HepG2 (cell line): Measurements from ENCODE around the gene DCDC2C. TPM values are rescaled to one million over a fixed set of nuclear protein-coding genes. Genes with fewer than 3 reads are reported as not detected.

ENCODE experiments used
- ATAC-seq: fragments of 200-7000 bp; cut with Tn5 transposase; 3 replicates; pipeline ENCODE4 v1.9.1; 2020; ENCODE audit warnings: mild to moderate bottlenecking, moderate library complexity
- BruUV-seq: library from RNA; stranded (reverse); fragments of 400-500 nt; replicated peaks from 2 replicates; lab custom pipeline; 2021; lab: Mats Ljungman, UMichigan
- CTCF ChIA-PET: fragments of 300-600 bp; formaldehyde crosslinking; extraction: SDS; loops from one replicate; lab custom pipeline; 2021; ENCODE audit warnings: low total read pairs, inconsistent platforms, low intra/inter-chr PET ratio; lab: Yijun Ruan, JAX
- POLR2A ChIA-PET: fragments of 350-600 bp; sonication (Branson Sonifier 250); formaldehyde crosslinking; loops from one replicate; lab custom pipeline; 2020; ENCODE audit warnings: antibody characterized with exemption, inconsistent platforms; lab: Yijun Ruan, JAX
- DNase-seq: peaks from one replicate; pipeline ENCODE4 v3.0.0-alpha.2; 2015; ENCODE audit warnings: low spot score
- FAIRE-seq: peaks from 3 replicates; lab custom pipeline; 2011; peaks lifted over from hg19 to GRCh38; lab: Jason Lieb, UNC
- H2AFZ ChIP-seq: one replicate; pipeline ENCODE4 v1.6.1; 2011; ENCODE audit warnings: low read length, inconsistent platforms
- H3K27ac ChIP-seq: fragments of 300-600 bp; 3 replicates; pipeline ENCODE4 v1.8.0; 2011; ENCODE audit warnings: mixed run types, mild to moderate bottlenecking, mixed read lengths, low read length, inconsistent platforms; ENCODE audit not compliant: insufficient read depth; ENCODE audit errors: extremely low read length
- H3K27me3 ChIP-seq, 2 experiments: fragments of 200-600 bp in 1 of 2; 2 replicates in 1 of 2; 3 replicates in 1 of 2; pipeline versions ENCODE4 v1.6.0 to v1.8.0; 2011; ENCODE audit warnings: low read length in 2 of 2, mild to moderate bottlenecking in 2 of 2, moderate library complexity in 2 of 2, inconsistent platforms in 1 of 2; ENCODE audit not compliant: insufficient read depth in 2 of 2, control insufficient read depth in 1 of 2
- H3K36me3 ChIP-seq, 2 experiments: fragments of 200-600 bp in 1 of 2; replicated peaks in 1 of 2; 2 replicates in 1 of 2; 3 replicates in 1 of 2; pipeline versions ENCODE4 v1.5.1 to v1.8.0; 2011; ENCODE audit warnings: low read length in 2 of 2, inconsistent platforms in 1 of 2; ENCODE audit not compliant: insufficient read depth in 2 of 2, control insufficient read depth in 1 of 2
- H3K4me1 ChIP-seq: 2 replicates; pipeline ENCODE4 v1.5.1; 2012; ENCODE audit warnings: low read length, inconsistent platforms; ENCODE audit not compliant: insufficient read depth
- H3K4me2 ChIP-seq: 2 replicates; pipeline ENCODE4 v1.6.0; 2011; ENCODE audit warnings: low read depth, low read length, inconsistent platforms
- H3K4me3 ChIP-seq, 3 experiments: fragments of 200-600 bp in 1 of 3; sonication (generic), shearing (Covaris generic) in 1 of 3; replicated peaks in 1 of 3; 2 replicates each; pipeline ENCODE4 v1.5.1; 2011 to 2016; ENCODE audit warnings: low read length in 3 of 3, inconsistent platforms in 2 of 3, low read depth in 2 of 3, mild to moderate bottlenecking in 2 of 3, control low read depth in 1 of 3, mixed read lengths in 1 of 3; ENCODE audit not compliant: insufficient read depth in 1 of 3
- H3K79me2 ChIP-seq: one replicate; pipeline ENCODE4 v1.6.1; 2011; ENCODE audit warnings: low read length, inconsistent platforms; ENCODE audit not compliant: insufficient read depth
- H3K9ac ChIP-seq: 2 replicates; pipeline ENCODE4 v1.6.0; 2011; ENCODE audit warnings: mild to moderate bottlenecking, low read depth, low read length, inconsistent platforms; ENCODE audit not compliant: insufficient read depth
- H3K9me3 ChIP-seq: 2 replicates; pipeline ENCODE4 v1.5.1; 2012; ENCODE audit warnings: mild to moderate bottlenecking, low read length
- H4K20me1 ChIP-seq: 2 replicates; pipeline ENCODE4 v1.6.0; 2011; ENCODE audit warnings: inconsistent platforms, mild to moderate bottlenecking, low read length, moderate library complexity; ENCODE audit not compliant: insufficient read depth
- DPF2 ChIP-seq: sonication (generic); formaldehyde crosslinking; IDR thresholded peaks from 2 replicates; pipeline ENCODE4 v1.4.0; 2020; ENCODE audit warnings: mild to moderate bottlenecking, low read depth, missing genetic modification reagents, borderline replicate concordance
- FOSL1 ChIP-seq: sonication (generic); formaldehyde crosslinking; IDR thresholded peaks from 2 replicates; pipeline ENCODE4 v1.9.0; 2021; ENCODE audit warnings: missing genetic modification reagents, borderline replicate concordance
- GABPB1 ChIP-seq: IDR thresholded peaks from 2 replicates; pipeline ENCODE4 v1.6.1; 2016; ENCODE audit warnings: mild to moderate bottlenecking, missing genetic modification reagents, moderate library complexity, missing compliant biosample characterization
- ZNF205 ChIP-seq: IDR thresholded peaks from 2 replicates; pipeline ENCODE4 v1.6.1; 2018; ENCODE audit warnings: missing biosample characterization, missing genetic modification reagents
- ZNF724P ChIP-seq: sonication (generic); formaldehyde crosslinking; IDR thresholded peaks from 2 replicates; pipeline ENCODE4 v1.8.0; 2022; ENCODE audit warnings: missing genetic modification reagents, borderline replicate concordance
- ZZZ3 ChIP-seq: sonication (generic); formaldehyde crosslinking; IDR thresholded peaks from 2 replicates; pipeline ENCODE4 v1.4.0; 2020; ENCODE audit warnings: missing genetic modification reagents, mild to moderate bottlenecking, borderline replicate concordance
- WGBS: methylation state at CpG from one replicate; pipeline ENCODE4 v1.1.6; 2017; ENCODE audit warnings: low lambda C conversion rate; 5-methylcytosine and 5-hydroxymethylcytosine counted together
- in situ Hi-C: cut with HindIII; loops from 2 replicates; pipeline ENCODE4 v1.10.0; 2017; ENCODE audit warnings: low pct_unique_long_range_greater_than_20kb; ENCODE audit not compliant: extremely low pct_ligation_motif_present
- intact Hi-C: fragments of 100-400 bp; cut with micrococcal nuclease; formaldehyde crosslinking; loops from one replicate; pipeline ENCODE4 v1.10.0; 2022; ENCODE audit not compliant: unreplicated experiment
- polyA plus RNA-seq, 8 experiments: library from polyadenylated mRNA; depleted of rRNA in 3 of 8; stranded (reverse) in 7 of 8; unstranded in 1 of 8; fragments of >200 nt; fragmentation: Illumina TruSeq in 4 of 8; extraction: Trizol in 4 of 8; gene quantifications; 2 replicates each; pipeline versions ENCODE4 v1.2.1 to v1.2.3, GENCODE V29; 2011 to 2016; ENCODE audit warnings: low read depth in 4 of 8, missing spikeins in 1 of 8, mixed read lengths in 1 of 8; ENCODE audit not compliant: insufficient read depth in 1 of 8
- total RNA-seq, 5 experiments: library from RNA; depleted of rRNA; stranded (reverse); fragments of >200 nt; fragmentation: Illumina TruSeq; extraction: Trizol; gene quantifications; 2 replicates each; pipeline ENCODE4 v1.2.3, GENCODE V29; 2016; ENCODE audit warnings: low read depth in 1 of 5
- TF ChIP-seq, protein P1 (sequence below): sonication (generic); formaldehyde crosslinking; IDR thresholded peaks from 2 replicates; pipeline ENCODE4 v1.5.0; 2020; ENCODE audit warnings: missing genetic modification reagents
- TF ChIP-seq, protein P2 (sequence below): sonication (generic); formaldehyde crosslinking; conservative IDR thresholded peaks from 2 replicates; pipeline ENCODE4 v1.4.0; 2020; ENCODE audit warnings: missing genetic modification reagents
- TF ChIP-seq, protein P3 (sequence below): sonication (generic); formaldehyde crosslinking; IDR thresholded peaks from 2 replicates; pipeline ENCODE4 v1.5.0; 2020; ENCODE audit warnings: missing genetic modification reagents
- TF ChIP-seq, protein P4 (sequence below): sonication (generic); formaldehyde crosslinking; IDR thresholded peaks from 2 replicates; pipeline ENCODE4 v1.4.0; 2020; ENCODE audit warnings: missing genetic modification reagents
- TF ChIP-seq, protein P5 (sequence below): sonication (generic); formaldehyde crosslinking; IDR thresholded peaks from 2 replicates; pipeline ENCODE4 v1.9.0; 2021; ENCODE audit warnings: missing genetic modification reagents, borderline replicate concordance

Gene DCDC2C
- total and polyA plus RNA-seq, 2 of the 13 experiments (the other 11 are each of a cell fraction or from before 2014, with no cell fraction given): not detected

DNA sequence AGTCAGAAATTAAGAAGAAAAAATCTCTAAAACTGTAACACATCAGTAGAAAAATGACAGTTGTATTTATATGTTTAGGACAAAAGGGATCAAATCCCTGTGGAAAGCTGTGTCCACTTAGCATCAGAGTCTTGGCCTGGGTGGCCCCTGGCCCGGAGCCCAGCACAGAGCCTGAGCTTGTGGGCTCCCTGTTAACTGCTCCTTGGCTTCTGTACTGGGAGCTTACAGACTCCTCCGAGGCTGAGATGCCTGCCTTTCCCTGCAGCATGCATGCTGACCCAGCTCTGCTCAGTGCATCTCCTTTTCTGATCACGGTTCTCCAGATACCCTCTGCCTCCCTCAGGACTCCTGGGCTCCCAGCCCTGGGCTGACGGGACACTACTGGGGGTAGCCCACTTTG, 98.1 kb downstream of the DCDC2C start:
- Histone ChIP-seq H3K79me2 (no peaks in the 10 kb centered on the region), H4K20me1 (no peaks in the 10 kb centered on the region), H3K4me3 (no peak overlapping the region), H3K27me3 (peaks cover 2 to 7% of the 10 kb centered on the region in 2 experiments; a peak in 1 of 5 replicates), H3K9ac (no peak overlapping the region), H3K27ac (no peak overlapping the region), H3K4me1 (no peaks in the 10 kb centered on the region), H3K4me2 (no peak overlapping the region), H3K9me3 (no peaks in the 10 kb centered on the region), H3K36me3 (no peaks in the 10 kb centered on the region), H2AFZ (no peak overlapping the region)
- intact Hi-C loops: no loop called here
- ChIA-PET POLR2A (no interaction called here), CTCF (no interaction called here)
- 0% methylated on average over 2 of the region's 4 CpGs for WGBS
- in situ Hi-C loops: no loop called here
- ATAC-seq (no peak), FAIRE-seq (no peak), DNase-seq (no peak)
- BruUV-seq: no TSS peak
- TF ChIP-seq ZZZ3 (CRISPR knock-in tag) (no peak), ZNF205 (CRISPR knock-in tag) (no peak), FOSL1 (CRISPR knock-in tag) (no peak), GABPB1 (CRISPR knock-in tag) (no peak), DPF2 (CRISPR knock-in tag) (no peak), ZNF724P (no peak)
- TF ChIP-seq, protein P1, sequence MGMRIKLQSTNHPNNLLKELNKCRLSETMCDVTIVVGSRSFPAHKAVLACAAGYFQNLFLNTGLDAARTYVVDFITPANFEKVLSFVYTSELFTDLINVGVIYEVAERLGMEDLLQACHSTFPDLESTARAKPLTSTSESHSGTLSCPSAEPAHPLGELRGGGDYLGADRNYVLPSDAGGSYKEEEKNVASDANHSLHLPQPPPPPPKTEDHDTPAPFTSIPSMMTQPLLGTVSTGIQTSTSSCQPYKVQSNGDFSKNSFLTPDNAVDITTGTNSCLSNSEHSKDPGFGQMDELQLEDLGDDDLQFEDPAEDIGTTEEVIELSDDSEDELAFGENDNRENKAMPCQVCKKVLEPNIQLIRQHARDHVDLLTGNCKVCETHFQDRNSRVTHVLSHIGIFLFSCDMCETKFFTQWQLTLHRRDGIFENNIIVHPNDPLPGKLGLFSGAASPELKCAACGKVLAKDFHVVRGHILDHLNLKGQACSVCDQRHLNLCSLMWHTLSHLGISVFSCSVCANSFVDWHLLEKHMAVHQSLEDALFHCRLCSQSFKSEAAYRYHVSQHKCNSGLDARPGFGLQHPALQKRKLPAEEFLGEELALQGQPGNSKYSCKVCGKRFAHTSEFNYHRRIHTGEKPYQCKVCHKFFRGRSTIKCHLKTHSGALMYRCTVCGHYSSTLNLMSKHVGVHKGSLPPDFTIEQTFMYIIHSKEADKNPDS (CRISPR knock-in tag): no peak
- TF ChIP-seq, protein P2, sequence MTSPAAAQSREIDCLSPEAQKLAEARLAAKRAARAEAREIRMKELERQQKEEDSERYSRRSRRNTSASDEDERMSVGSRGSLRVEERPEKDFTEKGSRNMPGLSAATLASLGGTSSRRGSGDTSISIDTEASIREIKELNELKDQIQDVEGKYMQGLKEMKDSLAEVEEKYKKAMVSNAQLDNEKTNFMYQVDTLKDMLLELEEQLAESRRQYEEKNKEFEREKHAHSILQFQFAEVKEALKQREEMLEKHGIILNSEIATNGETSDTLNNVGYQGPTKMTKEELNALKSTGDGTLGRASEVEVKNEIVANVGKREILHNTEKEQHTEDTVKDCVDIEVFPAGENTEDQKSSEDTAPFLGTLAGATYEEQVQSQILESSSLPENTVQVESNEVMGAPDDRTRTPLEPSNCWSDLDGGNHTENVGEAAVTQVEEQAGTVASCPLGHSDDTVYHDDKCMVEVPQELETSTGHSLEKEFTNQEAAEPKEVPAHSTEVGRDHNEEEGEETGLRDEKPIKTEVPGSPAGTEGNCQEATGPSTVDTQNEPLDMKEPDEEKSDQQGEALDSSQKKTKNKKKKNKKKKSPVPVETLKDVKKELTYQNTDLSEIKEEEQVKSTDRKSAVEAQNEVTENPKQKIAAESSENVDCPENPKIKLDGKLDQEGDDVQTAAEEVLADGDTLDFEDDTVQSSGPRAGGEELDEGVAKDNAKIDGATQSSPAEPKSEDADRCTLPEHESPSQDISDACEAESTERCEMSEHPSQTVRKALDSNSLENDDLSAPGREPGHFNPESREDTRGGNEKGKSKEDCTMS (CRISPR knock-in tag): no peak
- TF ChIP-seq, protein P3, sequence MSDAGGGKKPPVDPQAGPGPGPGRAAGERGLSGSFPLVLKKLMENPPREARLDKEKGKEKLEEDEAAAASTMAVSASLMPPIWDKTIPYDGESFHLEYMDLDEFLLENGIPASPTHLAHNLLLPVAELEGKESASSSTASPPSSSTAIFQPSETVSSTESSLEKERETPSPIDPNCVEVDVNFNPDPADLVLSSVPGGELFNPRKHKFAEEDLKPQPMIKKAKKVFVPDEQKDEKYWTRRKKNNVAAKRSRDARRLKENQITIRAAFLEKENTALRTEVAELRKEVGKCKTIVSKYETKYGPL (CRISPR knock-in tag): no peak
- TF ChIP-seq, protein P4, sequence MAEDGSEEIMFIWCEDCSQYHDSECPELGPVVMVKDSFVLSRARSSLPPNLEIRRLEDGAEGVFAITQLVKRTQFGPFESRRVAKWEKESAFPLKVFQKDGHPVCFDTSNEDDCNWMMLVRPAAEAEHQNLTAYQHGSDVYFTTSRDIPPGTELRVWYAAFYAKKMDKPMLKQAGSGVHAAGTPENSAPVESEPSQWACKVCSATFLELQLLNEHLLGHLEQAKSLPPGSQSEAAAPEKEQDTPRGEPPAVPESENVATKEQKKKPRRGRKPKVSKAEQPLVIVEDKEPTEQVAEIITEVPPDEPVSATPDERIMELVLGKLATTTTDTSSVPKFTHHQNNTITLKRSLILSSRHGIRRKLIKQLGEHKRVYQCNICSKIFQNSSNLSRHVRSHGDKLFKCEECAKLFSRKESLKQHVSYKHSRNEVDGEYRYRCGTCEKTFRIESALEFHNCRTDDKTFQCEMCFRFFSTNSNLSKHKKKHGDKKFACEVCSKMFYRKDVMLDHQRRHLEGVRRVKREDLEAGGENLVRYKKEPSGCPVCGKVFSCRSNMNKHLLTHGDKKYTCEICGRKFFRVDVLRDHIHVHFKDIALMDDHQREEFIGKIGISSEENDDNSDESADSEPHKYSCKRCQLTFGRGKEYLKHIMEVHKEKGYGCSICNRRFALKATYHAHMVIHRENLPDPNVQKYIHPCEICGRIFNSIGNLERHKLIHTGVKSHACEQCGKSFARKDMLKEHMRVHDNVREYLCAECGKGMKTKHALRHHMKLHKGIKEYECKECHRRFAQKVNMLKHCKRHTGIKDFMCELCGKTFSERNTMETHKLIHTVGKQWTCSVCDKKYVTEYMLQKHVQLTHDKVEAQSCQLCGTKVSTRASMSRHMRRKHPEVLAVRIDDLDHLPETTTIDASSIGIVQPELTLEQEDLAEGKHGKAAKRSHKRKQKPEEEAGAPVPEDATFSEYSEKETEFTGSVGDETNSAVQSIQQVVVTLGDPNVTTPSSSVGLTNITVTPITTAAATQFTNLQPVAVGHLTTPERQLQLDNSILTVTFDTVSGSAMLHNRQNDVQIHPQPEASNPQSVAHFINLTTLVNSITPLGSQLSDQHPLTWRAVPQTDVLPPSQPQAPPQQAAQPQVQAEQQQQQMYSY (CRISPR knock-in tag): no peak
- TF ChIP-seq, protein P5, sequence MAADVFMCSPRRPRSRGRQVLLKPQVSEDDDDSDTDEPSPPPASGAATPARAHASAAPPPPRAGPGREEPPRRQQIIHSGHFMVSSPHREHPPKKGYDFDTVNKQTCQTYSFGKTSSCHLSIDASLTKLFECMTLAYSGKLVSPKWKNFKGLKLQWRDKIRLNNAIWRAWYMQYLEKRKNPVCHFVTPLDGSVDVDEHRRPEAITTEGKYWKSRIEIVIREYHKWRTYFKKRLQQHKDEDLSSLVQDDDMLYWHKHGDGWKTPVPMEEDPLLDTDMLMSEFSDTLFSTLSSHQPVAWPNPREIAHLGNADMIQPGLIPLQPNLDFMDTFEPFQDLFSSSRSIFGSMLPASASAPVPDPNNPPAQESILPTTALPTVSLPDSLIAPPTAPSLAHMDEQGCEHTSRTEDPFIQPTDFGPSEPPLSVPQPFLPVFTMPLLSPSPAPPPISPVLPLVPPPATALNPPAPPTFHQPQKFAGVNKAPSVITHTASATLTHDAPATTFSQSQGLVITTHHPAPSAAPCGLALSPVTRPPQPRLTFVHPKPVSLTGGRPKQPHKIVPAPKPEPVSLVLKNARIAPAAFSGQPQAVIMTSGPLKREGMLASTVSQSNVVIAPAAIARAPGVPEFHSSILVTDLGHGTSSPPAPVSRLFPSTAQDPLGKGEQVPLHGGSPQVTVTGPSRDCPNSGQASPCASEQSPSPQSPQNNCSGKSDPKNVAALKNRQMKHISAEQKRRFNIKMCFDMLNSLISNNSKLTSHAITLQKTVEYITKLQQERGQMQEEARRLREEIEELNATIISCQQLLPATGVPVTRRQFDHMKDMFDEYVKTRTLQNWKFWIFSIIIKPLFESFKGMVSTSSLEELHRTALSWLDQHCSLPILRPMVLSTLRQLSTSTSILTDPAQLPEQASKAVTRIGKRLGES: no peak
